ENCODE measurements around the gene STIP1.
"Not testable (repeated sequence)": the region's sequence is repeated elsewhere in the genome, so short reads cannot be mapped to it uniquely, and the experiment has no call there.

Gene STIP1

DNA sequence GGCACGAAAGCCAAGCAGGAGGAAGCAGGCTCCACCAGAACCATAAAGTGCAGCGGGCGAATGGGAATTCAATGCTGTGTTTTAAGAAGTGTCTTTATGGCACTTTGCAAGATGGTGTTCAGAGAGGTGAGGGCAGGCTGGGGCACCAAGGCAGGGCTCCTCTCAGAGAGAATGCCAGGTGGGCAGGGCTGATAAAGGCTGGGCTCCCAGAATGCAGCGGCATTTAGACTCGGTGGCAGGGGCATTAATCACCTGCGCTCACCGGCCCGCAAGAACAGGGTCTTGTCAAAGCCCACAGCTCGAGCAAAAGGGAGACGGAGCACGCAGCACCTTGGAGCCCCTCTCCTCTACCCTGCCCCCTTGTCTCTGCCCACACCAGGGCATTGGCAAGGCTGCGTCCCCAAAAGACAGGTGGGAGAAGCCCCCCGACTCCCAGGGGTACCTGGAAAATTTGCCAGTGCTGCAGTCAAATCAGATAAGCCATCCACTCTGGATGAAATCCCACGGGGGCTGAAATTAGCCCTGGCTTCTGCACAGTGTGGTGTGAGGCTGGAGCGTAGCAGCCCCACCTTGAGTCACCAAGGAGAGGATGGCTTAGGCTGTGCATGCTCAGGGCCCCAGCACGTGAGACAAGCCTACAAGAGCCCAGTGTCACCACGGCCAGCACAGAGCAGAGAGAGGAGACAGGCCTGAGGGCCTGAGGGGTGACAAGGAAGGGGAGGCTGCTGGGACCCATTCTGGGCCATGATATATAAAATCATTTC lies 28.2 kb upstream of the STIP1 start:
- DNase-seq (ENCODE audit: low read depth in 2 of 3, low spot score in 1 of 3), result no peak

DNA sequence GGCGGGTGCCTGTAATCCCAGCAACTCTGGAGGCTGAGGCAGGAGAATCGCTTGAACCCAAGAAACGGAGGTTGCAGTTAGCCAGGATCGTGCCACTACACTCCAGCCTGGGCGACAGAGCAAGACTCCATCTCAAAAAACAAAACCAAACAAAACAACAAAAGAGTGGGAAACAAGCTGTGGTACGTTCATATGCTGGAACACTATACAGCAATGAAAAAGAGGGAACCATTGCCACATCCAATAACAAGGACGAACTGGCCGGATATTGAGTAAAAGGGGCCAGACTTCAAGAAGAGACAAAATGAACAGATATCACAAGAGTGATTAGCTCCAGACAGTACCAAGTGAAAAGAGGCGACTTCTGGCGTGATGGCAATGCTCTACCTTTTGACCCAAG lies 24.9 kb upstream of the STIP1 start:
- DNase-seq (ENCODE audit: low read depth in 2 of 3, low spot score in 1 of 3), result no peak

DNA sequence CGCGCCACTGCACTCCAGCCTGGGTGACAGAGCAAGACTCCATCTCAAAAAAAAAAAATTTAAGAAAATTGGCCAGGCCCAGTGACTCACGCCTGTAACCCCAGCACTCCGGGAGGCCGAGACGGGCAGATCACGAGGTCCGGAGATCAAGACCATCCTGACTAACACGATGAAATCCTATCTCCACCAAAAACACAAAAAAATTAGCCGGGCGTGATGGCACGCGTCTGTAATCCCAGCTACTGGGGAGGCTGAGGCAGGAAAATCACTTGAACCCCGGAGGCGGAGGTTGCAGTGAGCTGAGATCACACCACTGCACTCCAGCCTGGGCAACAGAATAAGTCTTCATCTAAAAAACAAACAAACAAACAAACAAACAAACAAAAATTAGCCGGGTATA lies 23.2 kb upstream of the STIP1 start:
- not testable (repeated sequence) for DNase-seq (ENCODE audit: low read depth in 2 of 3, low spot score in 1 of 3)

- no peak for DNase-seq (ENCODE audit: low read depth in 2 of 3, low spot score in 1 of 3)
Measured at GRCh38 chr11:64163951-64164350, 22.0 kb upstream of the STIP1 start.

DNA sequence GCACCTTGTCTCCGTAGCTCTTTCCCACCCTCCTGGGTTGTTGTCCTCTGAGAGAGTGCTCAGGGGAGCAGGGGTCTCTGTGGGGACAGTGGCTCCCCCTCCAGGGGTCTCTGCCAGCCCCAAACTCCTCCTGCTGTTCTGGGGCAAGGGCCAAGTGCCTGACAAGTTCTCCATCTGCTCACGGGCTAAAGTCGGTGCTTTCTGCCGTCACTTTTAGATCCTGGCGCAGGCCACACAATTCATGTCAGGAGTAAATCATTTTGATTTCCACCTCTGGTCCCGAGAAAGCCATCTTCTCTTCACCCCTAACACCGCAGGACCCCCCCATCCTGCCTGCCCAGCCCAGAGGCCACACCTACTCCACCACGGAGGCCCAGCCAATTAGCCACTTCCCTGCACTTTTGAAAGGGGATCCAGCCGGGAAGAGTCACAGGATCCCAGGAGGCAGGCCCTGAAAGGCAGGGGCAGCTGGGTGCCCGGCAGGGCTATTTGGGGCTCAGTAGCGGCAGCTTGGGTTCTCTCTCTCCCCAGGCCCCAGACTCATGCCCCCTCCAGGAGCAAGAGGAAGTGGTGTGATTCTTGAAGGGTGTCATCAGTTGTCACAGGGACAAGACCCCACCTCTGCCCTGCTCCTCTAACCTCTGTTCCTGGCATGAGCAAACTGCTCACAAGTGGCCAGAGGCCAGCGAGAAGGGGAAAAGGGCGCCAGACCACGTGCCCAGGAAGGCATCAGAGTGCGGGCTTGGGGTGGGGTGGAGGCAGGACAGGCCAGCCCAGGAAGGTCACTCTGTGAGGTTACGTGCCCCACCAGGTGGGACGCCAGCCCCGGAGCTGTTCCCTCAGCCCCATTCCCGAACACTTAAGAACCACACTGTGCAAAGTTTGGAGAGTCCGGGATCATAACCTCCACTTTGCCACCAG lies 21.3 kb upstream of the STIP1 start:
- no peak for DNase-seq (ENCODE audit: low read depth in 2 of 3, low spot score in 1 of 3)

GRCh38 chr11:64165481-64165841 lies 20.5 kb upstream of the STIP1 start:
- peak in 1 of 3 donors; percentile 10 for DNase-seq (ENCODE audit: low read depth in 2 of 3, low spot score in 1 of 3)

DNA sequence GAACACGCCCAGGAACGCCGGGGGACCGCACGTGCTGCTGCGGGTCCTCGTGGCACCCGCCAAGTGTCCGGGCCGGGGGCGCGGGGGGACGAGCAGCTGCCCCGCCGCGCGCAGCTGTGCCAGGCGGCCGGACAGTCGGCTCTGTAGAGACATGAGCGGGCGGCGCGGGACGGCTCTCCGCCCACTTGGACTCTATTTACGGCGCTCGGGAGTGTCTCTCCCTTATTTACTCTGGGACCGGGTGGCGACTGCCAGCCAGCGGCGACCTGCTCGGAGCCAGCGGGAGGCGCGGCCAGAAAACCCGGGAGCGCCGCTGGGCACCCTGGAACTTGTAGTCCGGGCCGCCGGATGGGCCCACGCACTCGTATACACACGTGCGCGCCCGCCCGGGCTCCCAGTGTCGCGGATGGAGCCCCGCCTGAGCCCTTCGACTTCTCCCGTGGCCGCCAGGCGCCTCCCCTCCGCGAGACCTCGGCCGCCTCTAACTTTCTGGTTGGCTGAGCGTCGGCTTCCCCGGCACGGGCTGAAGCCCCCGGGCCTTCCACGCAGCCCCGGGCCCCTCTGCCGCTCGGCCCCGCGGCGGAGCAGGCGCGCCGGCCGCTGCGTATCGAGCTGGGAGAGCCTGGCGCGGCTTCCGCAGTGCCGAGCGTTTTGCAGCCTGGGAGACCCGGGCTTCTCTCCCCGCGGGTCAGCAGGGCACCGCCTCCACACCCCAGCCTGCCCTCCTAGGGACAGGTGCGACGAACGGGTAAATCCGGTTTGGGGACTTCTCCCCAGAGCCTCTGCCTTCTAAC lies 19.9 kb upstream of the STIP1 start, which contains the start of gene MACROD1:
Gene MACROD1 (minus strand): TSS at position 272 of the 794 bp plus-strand sequence. CDS start 119 bp downstream, at position 153.
- peak; percentile 73 to 84 (median 77) for DNase-seq (ENCODE audit: low read depth in 2 of 3, low spot score in 1 of 3)

- DNase-seq (ENCODE audit: low read depth in 2 of 3, low spot score in 1 of 3), result no peak
Measured at GRCh38 chr11:64170419-64170818, 15.6 kb upstream of the STIP1 start.

GRCh38 chr11:64173616-64174355 lies 12.2 kb upstream of the STIP1 start:
- no peak for DNase-seq (ENCODE audit: low read depth in 2 of 3, low spot score in 1 of 3)

DNA sequence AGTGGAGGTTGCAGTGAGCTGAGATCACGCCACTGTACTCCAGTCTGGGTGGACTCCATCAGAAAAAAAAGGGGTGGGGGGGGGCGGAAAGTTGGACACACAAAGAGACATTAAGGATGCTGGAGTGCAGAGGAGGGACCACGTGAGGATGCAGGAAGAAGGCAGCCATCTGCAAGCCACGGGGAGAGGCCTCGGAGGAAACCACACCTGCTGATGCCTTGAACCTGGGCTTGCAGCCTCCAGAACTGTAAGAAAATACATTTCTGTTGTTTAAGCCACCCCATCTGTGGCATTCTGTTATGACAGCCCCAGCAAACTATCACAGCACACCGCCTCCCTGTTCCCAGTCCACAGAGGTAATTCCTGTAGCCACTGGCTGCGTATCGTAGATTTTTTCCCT lies 9.2 kb upstream of the STIP1 start:
- DNase-seq (ENCODE audit: low read depth in 2 of 3, low spot score in 1 of 3), result no peak

GRCh38 chr11:64178203-64178602 lies 7.8 kb upstream of the STIP1 start:
- DNase-seq (ENCODE audit: low read depth in 2 of 3, low spot score in 1 of 3), result no peak

- no peak for DNase-seq (ENCODE audit: low read depth in 2 of 3, low spot score in 1 of 3)
Measured at GRCh38 chr11:64178951-64179639, 6.9 kb upstream of the STIP1 start.

DNA sequence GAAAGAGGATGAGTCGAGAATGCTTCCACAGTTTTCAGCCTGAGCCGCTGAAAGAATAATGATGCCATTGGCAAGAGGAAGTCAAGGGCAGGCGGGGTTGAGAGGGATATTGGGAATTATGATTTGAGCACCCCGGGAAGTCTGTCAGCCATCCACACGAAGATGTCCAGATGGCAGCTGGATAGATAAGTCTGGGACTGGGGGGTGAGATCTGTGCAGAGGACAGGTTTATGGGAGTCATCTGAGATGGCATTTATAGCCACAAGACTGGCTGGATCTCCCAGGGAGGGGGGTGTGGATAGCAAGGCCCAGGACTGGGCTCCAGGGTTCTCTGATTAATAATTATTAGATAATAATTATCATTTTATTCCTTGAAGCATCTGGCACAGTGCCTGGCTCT lies 5.1 kb upstream of the STIP1 start:
- no peak for DNase-seq (ENCODE audit: low read depth in 2 of 3, low spot score in 1 of 3)

DNA sequence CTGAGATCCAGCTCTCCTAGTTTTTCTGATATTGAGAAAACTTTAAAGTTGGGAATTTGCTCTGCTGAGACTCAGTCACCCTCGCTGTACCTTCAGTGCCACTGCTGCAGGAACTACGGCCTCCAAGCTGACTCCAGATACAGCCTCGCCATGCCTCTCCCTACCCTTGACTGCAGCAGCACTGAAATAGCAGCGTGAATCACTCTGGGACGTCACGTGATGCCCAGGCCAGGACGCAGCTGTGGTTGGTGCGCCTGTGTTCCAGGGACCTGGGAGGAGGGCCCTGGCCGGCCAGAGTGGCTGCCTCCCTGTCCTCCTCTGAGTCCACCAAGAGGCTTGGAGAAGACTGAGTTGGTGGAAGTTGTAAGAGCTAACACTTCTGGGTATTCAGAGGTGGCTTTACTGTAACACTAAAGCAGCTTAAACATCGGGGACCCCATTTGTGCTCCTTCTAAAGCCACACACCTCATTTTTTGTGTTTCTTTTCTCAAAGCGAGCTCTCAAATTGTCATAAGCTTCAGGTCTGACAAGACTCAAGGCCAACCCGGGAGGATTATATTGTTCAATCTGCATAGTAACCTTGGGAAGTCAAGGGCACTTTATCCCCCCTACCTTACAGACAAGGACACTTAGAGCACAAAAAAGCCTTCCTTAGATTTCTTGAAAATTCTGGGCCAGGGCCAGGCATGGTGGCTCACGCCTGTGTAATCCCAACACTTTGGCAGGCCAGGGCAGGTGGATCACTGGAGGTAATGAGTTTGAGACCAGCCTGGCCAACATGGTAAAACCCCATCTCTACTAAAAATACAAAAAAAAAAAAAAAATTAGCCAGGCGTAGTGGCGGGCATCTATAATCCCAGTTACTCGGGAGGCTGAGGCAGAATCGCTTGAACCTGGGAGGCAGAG lies 4.2 kb upstream of the STIP1 start:
- peak in 2 of 3 donors; percentile 12 to 38 for DNase-seq (ENCODE audit: low read depth in 2 of 3, low spot score in 1 of 3)

GRCh38 chr11:64183890-64184289 lies 2.1 kb upstream of the STIP1 start:
- DNase-seq (ENCODE audit: low read depth in 2 of 3, low spot score in 1 of 3), result no peak

- no peak for DNase-seq (ENCODE audit: low read depth in 2 of 3, low spot score in 1 of 3)
Measured at GRCh38 chr11:64185175-64185692, 737 bp upstream of the STIP1 start.

GRCh38 chr11:64186492-64187165 lies 658 bp downstream of the STIP1 start:
- DNase-seq (ENCODE audit: low read depth in 2 of 3, low spot score in 1 of 3), result peak in 2 of 3 donors; percentile 34

GRCh38 chr11:64192434-64192833 lies 6.5 kb downstream of the STIP1 start:
- no peak for DNase-seq (ENCODE audit: low read depth in 2 of 3, low spot score in 1 of 3)
